GM06990 (cell line): ENCODE results near the gene EZH2.

Source experiments
- DNase-seq: peaks from one replicate; pipeline ENCODE4 v3.0.0-alpha.2; 2011; ENCODE audit not compliant: insufficient read length; ENCODE audit errors: extremely low read depth
- H3K27me3 ChIP-seq: replicated peaks from 2 replicates; pipeline ENCODE4 v1.6.0; 2011; ENCODE audit warnings: low read length; ENCODE audit not compliant: control insufficient read depth, insufficient read depth
- H3K36me3 ChIP-seq: 2 replicates; pipeline ENCODE4 v1.5.1; 2011; ENCODE audit warnings: low read length; ENCODE audit not compliant: control insufficient read depth, insufficient read depth
- H3K4me3 ChIP-seq: replicated peaks from 2 replicates; pipeline ENCODE4 v1.5.1; 2011; ENCODE audit warnings: low read depth, mild to moderate bottlenecking, control low read depth, low read length
- CTCF ChIP-seq: IDR thresholded peaks from 2 replicates; pipeline ENCODE4 v1.5.1; 2011; ENCODE audit warnings: low read length, control low read depth, mild to moderate bottlenecking, inconsistent platforms; ENCODE audit not compliant: insufficient read depth, poor library complexity, severe bottlenecking

The EZH2 gene

GRCh38 chr7:148884299-148885022 is 370 bp upstream of the EZH2 start:
- DNase-seq, result peak; percentile 98
- Histone ChIP-seq H3K36me3 (no peaks in the 10 kb centered on the region), H3K27me3 (no peaks in the 10 kb centered on the region), H3K4me3 (peak overlapping the region; percentile 84)
- no peak for TF ChIP-seq CTCF

DNA sequence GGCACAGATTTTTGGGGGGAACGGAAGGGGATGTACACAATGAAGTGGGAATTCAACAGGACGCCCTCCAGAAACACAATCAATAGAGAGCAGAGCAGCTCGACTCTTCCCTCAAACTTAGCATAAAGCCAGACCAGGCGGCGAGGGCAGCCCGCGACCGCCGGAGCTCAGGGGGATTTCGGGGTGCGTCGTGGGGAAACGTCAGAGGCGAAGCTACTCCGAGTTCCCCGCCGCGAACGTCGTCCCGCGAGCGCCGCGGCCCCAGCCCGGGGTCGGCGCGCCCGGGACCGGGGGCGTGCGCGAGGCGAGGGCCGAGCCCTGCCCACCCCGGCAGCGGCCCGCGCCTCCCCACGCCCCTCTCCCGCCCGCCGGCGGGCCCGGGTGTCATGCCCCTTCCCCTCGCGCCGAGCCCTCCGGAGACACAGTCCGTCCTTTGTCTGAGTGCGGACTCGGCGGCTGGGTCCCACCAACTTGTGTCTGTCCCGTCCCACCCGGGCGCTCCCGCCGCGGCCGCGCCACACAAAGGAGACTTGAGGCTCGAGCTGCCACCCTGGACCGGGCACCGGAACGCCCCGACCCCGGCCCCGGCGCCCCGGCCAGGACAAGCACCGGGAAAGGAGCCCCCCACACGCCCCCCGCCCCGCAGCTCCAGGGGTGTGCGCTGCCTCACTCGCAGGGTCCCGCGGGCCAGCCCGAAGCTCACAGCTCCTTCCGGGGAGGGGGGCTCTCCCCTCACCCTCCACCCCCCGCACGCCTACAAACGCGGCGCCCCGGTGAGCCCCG is 634 bp downstream of the EZH2 start:
- Histone ChIP-seq H3K36me3 (no peaks in the 10 kb centered on the region), H3K27me3 (no peaks in the 10 kb centered on the region), H3K4me3 (peak overlapping the region; percentile 84)
- no peak for TF ChIP-seq CTCF
- peak; percentile 75 for DNase-seq

GRCh38 chr7:148882841-148883265 is 1.2 kb downstream of the EZH2 start:
- Histone ChIP-seq H3K27me3 (no peaks in the 10 kb centered on the region), H3K4me3 (peak overlapping the region; percentile 84), H3K36me3 (no peaks in the 10 kb centered on the region)
- DNase-seq, result no peak
- TF ChIP-seq CTCF, result no peak

DNA sequence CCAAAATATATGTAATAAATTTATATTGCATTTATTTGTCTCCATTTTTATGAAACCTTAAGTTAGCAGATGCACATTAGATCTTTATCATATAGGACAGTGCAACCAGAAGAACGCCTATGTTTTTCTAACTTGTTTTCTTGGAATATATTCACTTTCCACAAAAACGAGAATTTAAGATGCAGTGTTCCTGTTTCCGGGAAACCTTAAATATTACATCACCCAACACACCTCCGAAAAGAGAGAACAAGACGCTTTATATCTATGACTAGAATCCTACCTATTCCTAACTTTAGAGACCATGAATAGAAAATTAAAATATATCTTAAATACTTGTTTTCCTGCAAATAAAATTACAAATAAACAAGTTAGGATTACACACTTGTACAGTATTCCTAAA is 1.9 kb downstream of the EZH2 start:
- TF ChIP-seq CTCF, result no peak
- no peaks in the 10 kb centered on the region for H3K27me3 ChIP-seq
- no peak for DNase-seq
- H3K4me3 ChIP-seq, result peak overlapping the region; percentile 84
- no peaks in the 10 kb centered on the region for H3K36me3 ChIP-seq

DNA sequence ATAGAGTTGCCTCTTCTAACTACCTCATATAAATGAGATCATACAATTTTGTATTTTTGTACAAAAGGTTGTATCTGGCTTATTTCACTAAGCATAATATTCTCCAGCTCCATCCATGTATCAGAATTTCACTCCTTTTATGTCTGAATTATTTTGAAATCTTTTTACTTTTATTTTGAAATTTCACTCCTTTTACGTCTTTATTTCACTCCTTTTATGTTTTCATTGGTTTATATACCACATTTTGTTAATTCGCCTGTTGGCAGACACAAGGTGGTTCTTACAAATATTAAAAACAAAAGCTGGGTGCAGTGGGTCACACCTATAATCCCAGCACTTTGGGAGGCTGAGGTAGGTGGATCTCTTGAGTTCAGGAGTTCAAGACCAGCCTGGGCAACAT is 5.8 kb downstream of the EZH2 start:
- Histone ChIP-seq H3K27me3 (no peaks in the 10 kb centered on the region), H3K36me3 (no peaks in the 10 kb centered on the region), H3K4me3 (no peak overlapping the region)
- no peak for TF ChIP-seq CTCF
- DNase-seq, result no peak
